ENCODE results near the gene SEMA5B. TPM values are rescaled to one million over a fixed set of nuclear protein-coding genes. Genes with fewer than 3 reads are reported as not detected.

SEMA5B gene
- total RNA-seq, 1 experiment from 2014 or later, result not detected

GRCh38 chr3:123066896-123067688 is 39.5 kb upstream of the SEMA5B start, which contains the start of gene PDIA5:
Gene PDIA5 (plus strand): TSS chr3:123067025. CDS start chr3:123067165, 140 bp downstream.
- Histone ChIP-seq H3K4me1 (replicated peaks; ENCODE audit: insufficient read depth) (peaks cover 17% of the 10 kb centered on the region), H3K36me3 (ENCODE audit: low read depth) (no peaks in the 10 kb centered on the region), H2AFZ (peak within 1 kb of the TSS; percentile 82), H3K4me2 (peak within 1 kb of the TSS; percentile 89), H3F3A (ENCODE audit: insufficient read depth, low read depth) (peaks cover 4% of the 10 kb centered on the region; the same call in 1 of the 2 replicates), H3K9me3 (ENCODE audit: insufficient read depth, low read depth) (no peaks in the 10 kb centered on the region), H4K20me1 (ENCODE audit: insufficient read depth) (peaks cover 4% of the 10 kb centered on the region; the same call in 1 of the 2 replicates), H3K27ac (peak within 1 kb of the TSS; percentile 55; the same call in 1 of the 2 replicates), H3K9me2 (ENCODE audit: insufficient read depth) (no peaks in the 10 kb centered on the region), H3K79me2 (ENCODE audit: low read depth) (peaks cover 46% of the 10 kb centered on the region), H3K4me3 (peak within 1 kb of the TSS; percentile 79), H3K27me3 (ENCODE audit: insufficient read depth, low read depth) (peaks cover 3% of the 10 kb centered on the region; the same call in 1 of the 2 replicates)
- BruUV-seq (replicated peaks), result no TSS peak
- ChIA-PET CTCF (interaction anchor here (0.6 kb wide), 1 partner anchor 89 kb away, joined by 6 read pairs; no protein-coding TSS in a partner anchor), POLR2A (ENCODE audit: unreplicated experiment) (interaction anchor here (0.6 kb wide), 1 partner anchor 70 kb away, joined by 3 read pairs; no protein-coding TSS in a partner anchor)
- intact Hi-C loops (cut with micrococcal nuclease; ENCODE audit: unreplicated experiment), result loop anchor here (1.0 kb wide), 1 partner anchor 134 kb away; the partner anchor contains the start of gene SEC22A
- TF ChIP-seq CTCF (conservative IDR thresholded peaks at IDR 0.05), result no peak
- no peak for TF ChIP-seq EZH2 (IDR thresholded peaks at IDR 0.05; ENCODE audit: low read depth)
- DNase-seq, result peak; percentile 74 to 90

GRCh38 chr3:123066599-123066895 is 39.0 kb upstream of the SEMA5B start:
- peaks cover 6% of the 10 kb centered on the region; the same call in 1 of the 2 replicates for H3K27me3 ChIP-seq (ENCODE audit: insufficient read depth, low read depth)
- CTCF ChIA-PET, result interaction anchor here (0.6 kb wide), 1 partner anchor 88 kb away, joined by 6 read pairs; no protein-coding TSS in a partner anchor
- POLR2A ChIA-PET (ENCODE audit: unreplicated experiment), result no interaction called here
- H3F3A ChIP-seq (ENCODE audit: insufficient read depth, low read depth), result peaks cover 4% of the 10 kb centered on the region; the same call in 1 of the 2 replicates
- peak overlapping the region; percentile 89 for H3K4me2 ChIP-seq
- intact Hi-C loops (cut with micrococcal nuclease; ENCODE audit: unreplicated experiment), result no loop called here
- BruUV-seq (replicated peaks), result no TSS peak
- H2AFZ ChIP-seq, result peak overlapping the region; percentile 82
- no peak for TF ChIP-seq EZH2 (IDR thresholded peaks at IDR 0.05; ENCODE audit: low read depth)
- no peak for TF ChIP-seq CTCF (conservative IDR thresholded peaks at IDR 0.05)
- H3K9me2 ChIP-seq (ENCODE audit: insufficient read depth), result no peaks in the 10 kb centered on the region
- peaks cover 17% of the 10 kb centered on the region for H3K4me1 ChIP-seq (replicated peaks; ENCODE audit: insufficient read depth)
- no peak overlapping the region for H3K27ac ChIP-seq
- peak overlapping the region; percentile 79; the same call in 1 of the 2 replicates for H3K4me3 ChIP-seq
- H3K79me2 ChIP-seq (ENCODE audit: low read depth), result peaks cover 43% of the 10 kb centered on the region
- H4K20me1 ChIP-seq (ENCODE audit: insufficient read depth), result peaks cover 4% of the 10 kb centered on the region; the same call in 1 of the 2 replicates
- no peaks in the 10 kb centered on the region for H3K9me3 ChIP-seq (ENCODE audit: insufficient read depth, low read depth)
- DNase-seq, result no peak
- H3K36me3 ChIP-seq (ENCODE audit: low read depth), result no peaks in the 10 kb centered on the region

- POLR2A ChIA-PET (ENCODE audit: unreplicated experiment), result no interaction called here
- no peak for DNase-seq
- CTCF ChIA-PET, result no interaction called here
- Histone ChIP-seq H4K20me1 (ENCODE audit: insufficient read depth) (no peaks in the 10 kb centered on the region; the same call in 1 of the 2 replicates), H3K4me1 (replicated peaks; ENCODE audit: insufficient read depth) (peaks cover 17% of the 10 kb centered on the region), H3K27me3 (ENCODE audit: insufficient read depth, low read depth) (peaks cover 14% of the 10 kb centered on the region; the same call in 1 of the 2 replicates), H2AFZ (no peak overlapping the region), H3K9me2 (ENCODE audit: insufficient read depth) (no peaks in the 10 kb centered on the region), H3K36me3 (ENCODE audit: low read depth) (no peaks in the 10 kb centered on the region), H3K4me2 (no peak overlapping the region), H3K4me3 (no peak overlapping the region), H3F3A (ENCODE audit: insufficient read depth, low read depth) (peaks cover 4% of the 10 kb centered on the region; the same call in 1 of the 2 replicates), H3K9me3 (ENCODE audit: insufficient read depth, low read depth) (no peaks in the 10 kb centered on the region), H3K79me2 (ENCODE audit: low read depth) (peaks cover 29% of the 10 kb centered on the region), H3K27ac (no peak overlapping the region)
- TF ChIP-seq CTCF (conservative IDR thresholded peaks at IDR 0.05), result no peak
- intact Hi-C loops (cut with micrococcal nuclease; ENCODE audit: unreplicated experiment), result no loop called here
- BruUV-seq (replicated peaks), result no TSS peak
Observed at GRCh38 chr3:123064914-123065313, 37.4 kb upstream of the SEMA5B start.

Measured in PC-9 (cell line).